ENCODE data around the gene CCDC102A. TPM values are rescaled to one million over a fixed set of nuclear protein-coding genes. Genes with fewer than 3 reads are reported as not detected.

Gene CCDC102A
- total and polyA plus RNA-seq, 2 donors (not counting 3 experiments of a cell fraction or from before 2014, with no cell fraction given) = 7.8 to 12.2 TPM

- TF ChIP-seq CTCF (IDR thresholded peaks at IDR 0.05; ENCODE audit: extremely low read depth in 1 of 2, insufficient read depth in 1 of 2, low read depth in 1 of 2, low read length in 2 of 2) (no peak), EZH2 (IDR thresholded peaks at IDR 0.05; ENCODE audit: borderline replicate concordance, low read depth, low read length, severe bottlenecking) (no peak), JUN (IDR thresholded peaks at IDR 0.05; ENCODE audit: borderline replicate concordance, insufficient read depth, insufficient read length, low read depth) (no peak), POLR2AphosphoS5 (IDR thresholded peaks at IDR 0.05; ENCODE audit: insufficient read depth, low read depth, low read length) (no peak), FOS (IDR thresholded peaks at IDR 0.05; ENCODE audit: borderline replicate concordance, insufficient read depth, low read length) (no peak), MYC (IDR thresholded peaks at IDR 0.05; ENCODE audit: low read depth, low read length) (no peak), GATA2 (IDR thresholded peaks at IDR 0.05; ENCODE audit: insufficient read depth, insufficient read length, low read depth, low read length) (no peak), MAX (IDR thresholded peaks at IDR 0.05; ENCODE audit: insufficient read depth, insufficient read length) (no peak), POLR2A (IDR thresholded peaks at IDR 0.05; ENCODE audit: low read depth, low read length) (no peak)
- H3K27ac ChIP-seq (ENCODE audit: insufficient read depth, low read depth, low read length) = no peak overlapping the region
- H3K9me3 ChIP-seq (replicated peaks; ENCODE audit: control insufficient read depth, insufficient read depth, low read length) = no peaks in the 10 kb centered on the region
- DNase-seq (ENCODE audit: low read depth, low spot score) (no peak), FAIRE-seq (no peak)
- no peak overlapping the region for H3K9ac ChIP-seq (replicated peaks; ENCODE audit: extremely low read depth, insufficient read depth, low read length)
- H3K27me3 ChIP-seq (ENCODE audit: control insufficient read depth in 2 of 2, insufficient read depth in 2 of 2, low read length in 2 of 2) = no peaks in the 10 kb centered on the region
- no peak overlapping the region for H3K4me2 ChIP-seq (ENCODE audit: insufficient read depth, low read length)
- no peaks in the 10 kb centered on the region for H3K9me1 ChIP-seq (replicated peaks; ENCODE audit: control insufficient read depth, extremely low read depth, insufficient read depth, low read length)
- H4K20me1 ChIP-seq (replicated peaks; ENCODE audit: control insufficient read depth, extremely low read depth, insufficient read depth, low read length) = no peaks in the 10 kb centered on the region
- no peak overlapping the region for H3K4me3 ChIP-seq (replicated peaks in 1 of 3; ENCODE audit: insufficient read depth in 1 of 3, low read depth in 1 of 3, low read length in 3 of 3)
- BruUV-seq (replicated peaks) = no TSS peak
- no peak overlapping the region for H2AFZ ChIP-seq (ENCODE audit: low read depth, low read length)
- POLR2A ChIA-PET = no interaction called here
- H3K4me1 ChIP-seq (ENCODE audit: control insufficient read depth, extremely low read depth, insufficient read depth, low read length) = no peaks in the 10 kb centered on the region
- no peaks in the 10 kb centered on the region for H3K79me2 ChIP-seq (ENCODE audit: control insufficient read depth, insufficient read depth, low read length)
- dilution Hi-C loops (cut with MboI; ENCODE audit: extremely low pct_ligation_motif_present, low sequenced_read_pairs) (no loop called here), intact Hi-C loops (cut with micrococcal nuclease) (no loop called here)
- CTCF ChIA-PET = interaction anchor here (0.6 to 4.8 kb wide), 3 partner anchors 21 to 146 kb away, joined by 3 to 63 read pairs (median 62); no protein-coding TSS in a partner anchor
- no peaks in the 10 kb centered on the region for H3K36me3 ChIP-seq (ENCODE audit: control insufficient read depth in 2 of 2, extremely low read depth in 1 of 2, insufficient read depth in 2 of 2, low read length in 2 of 2)
Measured at GRCh38 chr16:57574086-57574485, 37.7 kb upstream of the CCDC102A start.

Measured in endothelial cell of umbilical vein (primary cell).